ENCODE measurements around the gene CCDC92. TPM values are rescaled to one million over a fixed set of nuclear protein-coding genes. Genes with fewer than 3 reads are reported as not detected.

The CCDC92 gene, protein sequence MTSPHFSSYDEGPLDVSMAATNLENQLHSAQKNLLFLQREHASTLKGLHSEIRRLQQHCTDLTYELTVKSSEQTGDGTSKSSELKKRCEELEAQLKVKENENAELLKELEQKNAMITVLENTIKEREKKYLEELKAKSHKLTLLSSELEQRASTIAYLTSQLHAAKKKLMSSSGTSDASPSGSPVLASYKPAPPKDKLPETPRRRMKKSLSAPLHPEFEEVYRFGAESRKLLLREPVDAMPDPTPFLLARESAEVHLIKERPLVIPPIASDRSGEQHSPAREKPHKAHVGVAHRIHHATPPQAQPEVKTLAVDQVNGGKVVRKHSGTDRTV
- 5.0 and 7.9 TPM in 2 replicates for total RNA-seq

DNA sequence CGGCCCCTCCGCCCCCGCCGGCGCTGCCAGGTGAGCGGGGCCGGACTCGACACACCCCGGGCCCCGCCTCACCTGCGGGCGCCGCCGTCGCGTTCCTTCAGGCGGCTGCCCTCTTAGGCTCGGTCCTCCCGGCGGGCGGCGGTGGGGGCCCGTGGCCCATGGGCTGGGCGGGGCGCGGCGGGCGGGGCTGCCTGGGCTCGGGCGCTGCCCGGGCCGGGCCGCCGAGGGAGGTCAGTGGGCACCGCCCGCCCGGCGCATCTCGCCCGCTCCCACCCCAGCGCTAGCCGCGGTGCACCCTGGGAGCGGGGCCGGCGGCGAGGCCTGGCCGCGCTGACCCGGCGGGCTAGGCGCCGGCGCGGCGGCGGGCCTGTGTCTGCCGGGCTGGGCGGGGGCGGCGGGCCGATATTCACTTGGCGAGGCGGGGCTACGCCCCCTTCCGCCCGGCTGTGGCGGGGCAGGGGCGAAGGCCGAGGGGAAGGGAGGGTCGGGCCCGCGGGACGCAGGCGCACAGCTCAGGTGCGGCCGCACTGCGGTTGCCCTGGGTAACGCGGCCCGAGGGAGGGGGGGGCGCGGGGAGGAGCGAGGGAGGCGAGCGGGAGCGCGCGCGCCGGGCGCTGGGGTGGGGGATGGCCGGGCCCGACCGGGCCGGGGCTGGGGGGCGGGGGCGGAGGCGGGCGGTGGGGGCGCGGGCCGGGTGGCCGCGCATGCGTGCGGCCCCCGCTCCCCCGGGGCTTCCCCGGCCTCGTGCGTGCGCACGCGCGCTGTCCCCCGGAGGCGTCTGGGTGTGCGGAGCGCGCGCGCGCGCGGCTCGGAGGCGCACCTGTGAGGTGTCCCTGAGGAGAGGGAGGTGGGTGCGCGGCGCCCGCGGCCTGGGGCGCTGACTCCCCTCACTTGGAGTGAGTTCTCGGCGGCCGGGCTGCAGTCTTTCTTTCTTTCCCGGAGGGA, at the start of gene CCDC92, which contains the start of gene ZNF664:
TSS of gene CCDC92 (minus strand) at position 375 of the 945 bp plus-strand sequence. CDS start 28,526 bp downstream, outside the sequence.
TSS of gene ZNF664 (plus strand) at position 759 of the 945 bp plus-strand sequence. CDS start 38,930 bp downstream, outside the sequence.

Other genes with a start within 250 kb of the CCDC92 start
- under 0.01 and 0.09 TPM in 2 replicates for gene DNAH10, start 210.5 kb downstream of the CCDC92 start, total RNA-seq
- 45.6 and 45.7 TPM in 2 replicates for gene ZNF664, start 384 bp upstream of the CCDC92 start, total RNA-seq

Measured in endothelial cell of coronary artery (primary cell).